HepG2 (cell line): Measurements from ENCODE around the gene TIMP4. TPM values are rescaled to one million over a fixed set of nuclear protein-coding genes. Genes with fewer than 3 reads are reported as not detected.

Experiments used
- ATAC-seq: fragments of 200-7000 bp; cut with Tn5 transposase; 3 replicates; pipeline ENCODE4 v1.9.1; 2020; ENCODE audit warnings: mild to moderate bottlenecking, moderate library complexity
- BruUV-seq: library from RNA; stranded (reverse); fragments of 400-500 nt; replicated peaks from 2 replicates; lab custom pipeline; 2021; lab: Mats Ljungman, UMichigan
- CTCF ChIA-PET: fragments of 300-600 bp; formaldehyde crosslinking; extraction: SDS; loops from one replicate; lab custom pipeline; 2021; ENCODE audit warnings: low total read pairs, inconsistent platforms, low intra/inter-chr PET ratio; lab: Yijun Ruan, JAX
- POLR2A ChIA-PET: fragments of 350-600 bp; sonication (Branson Sonifier 250); formaldehyde crosslinking; loops from one replicate; lab custom pipeline; 2020; ENCODE audit warnings: antibody characterized with exemption, inconsistent platforms; lab: Yijun Ruan, JAX
- DNase-seq: peaks from one replicate; pipeline ENCODE4 v3.0.0-alpha.2; 2015; ENCODE audit warnings: low spot score
- FAIRE-seq: peaks from 3 replicates; lab custom pipeline; 2011; peaks lifted over from hg19 to GRCh38; lab: Jason Lieb, UNC
- H2AFZ ChIP-seq: one replicate; pipeline ENCODE4 v1.6.1; 2011; ENCODE audit warnings: low read length, inconsistent platforms
- H3K27ac ChIP-seq: fragments of 300-600 bp; 3 replicates; pipeline ENCODE4 v1.8.0; 2011; ENCODE audit warnings: mixed run types, mild to moderate bottlenecking, mixed read lengths, low read length, inconsistent platforms; ENCODE audit not compliant: insufficient read depth; ENCODE audit errors: extremely low read length
- H3K27me3 ChIP-seq, 2 experiments: fragments of 200-600 bp in 1 of 2; 2 replicates in 1 of 2; 3 replicates in 1 of 2; pipeline versions ENCODE4 v1.6.0 to v1.8.0; 2011; ENCODE audit warnings: low read length in 2 of 2, mild to moderate bottlenecking in 2 of 2, moderate library complexity in 2 of 2, inconsistent platforms in 1 of 2; ENCODE audit not compliant: insufficient read depth in 2 of 2, control insufficient read depth in 1 of 2
- H3K36me3 ChIP-seq, 2 experiments: fragments of 200-600 bp in 1 of 2; replicated peaks in 1 of 2; 2 replicates in 1 of 2; 3 replicates in 1 of 2; pipeline versions ENCODE4 v1.5.1 to v1.8.0; 2011; ENCODE audit warnings: low read length in 2 of 2, inconsistent platforms in 1 of 2; ENCODE audit not compliant: insufficient read depth in 2 of 2, control insufficient read depth in 1 of 2
- H3K4me1 ChIP-seq: 2 replicates; pipeline ENCODE4 v1.5.1; 2012; ENCODE audit warnings: low read length, inconsistent platforms; ENCODE audit not compliant: insufficient read depth
- H3K4me2 ChIP-seq: 2 replicates; pipeline ENCODE4 v1.6.0; 2011; ENCODE audit warnings: low read depth, low read length, inconsistent platforms
- H3K4me3 ChIP-seq, 3 experiments: fragments of 200-600 bp in 1 of 3; sonication (generic), shearing (Covaris generic) in 1 of 3; replicated peaks in 1 of 3; 2 replicates each; pipeline ENCODE4 v1.5.1; 2011 to 2016; ENCODE audit warnings: low read length in 3 of 3, inconsistent platforms in 2 of 3, low read depth in 2 of 3, mild to moderate bottlenecking in 2 of 3, control low read depth in 1 of 3, mixed read lengths in 1 of 3; ENCODE audit not compliant: insufficient read depth in 1 of 3
- H3K79me2 ChIP-seq: one replicate; pipeline ENCODE4 v1.6.1; 2011; ENCODE audit warnings: low read length, inconsistent platforms; ENCODE audit not compliant: insufficient read depth
- H3K9ac ChIP-seq: 2 replicates; pipeline ENCODE4 v1.6.0; 2011; ENCODE audit warnings: mild to moderate bottlenecking, low read depth, low read length, inconsistent platforms; ENCODE audit not compliant: insufficient read depth
- H3K9me3 ChIP-seq: 2 replicates; pipeline ENCODE4 v1.5.1; 2012; ENCODE audit warnings: mild to moderate bottlenecking, low read length
- H4K20me1 ChIP-seq: 2 replicates; pipeline ENCODE4 v1.6.0; 2011; ENCODE audit warnings: inconsistent platforms, mild to moderate bottlenecking, low read length, moderate library complexity; ENCODE audit not compliant: insufficient read depth
- AHDC1 ChIP-seq: sonication (generic); formaldehyde crosslinking; IDR thresholded peaks from 2 replicates; pipeline ENCODE4 v1.5.1; 2020; ENCODE audit warnings: mild to moderate bottlenecking, missing genetic modification reagents, borderline replicate concordance
- IRF9 ChIP-seq: sonication (generic); formaldehyde crosslinking; IDR thresholded peaks from 2 replicates; pipeline ENCODE4 v1.8.0; 2022; ENCODE audit warnings: missing genetic modification reagents, mild to moderate bottlenecking, borderline replicate concordance
- JUND ChIP-seq: sonication (generic); formaldehyde crosslinking; IDR thresholded peaks from 2 replicates; pipeline ENCODE4 v1.8.0; 2022; ENCODE audit warnings: mild to moderate bottlenecking, missing genetic modification reagents
- MLLT10 ChIP-seq: sonication (generic); formaldehyde crosslinking; IDR thresholded peaks from 2 replicates; pipeline ENCODE4 v1.4.0; 2020; ENCODE audit warnings: missing genetic modification reagents
- PBX3 ChIP-seq: sonication (generic); formaldehyde crosslinking; IDR thresholded peaks from 2 replicates; pipeline ENCODE4 v1.8.1; 2023; ENCODE audit warnings: missing genetic modification reagents, inconsistent platforms, borderline replicate concordance
- RELA ChIP-seq: sonication (generic); formaldehyde crosslinking; IDR thresholded peaks from 2 replicates; pipeline ENCODE4 v1.4.0; 2020; ENCODE audit warnings: missing genetic modification reagents
- REXO4 ChIP-seq: sonication (generic); formaldehyde crosslinking; IDR thresholded peaks from 2 replicates; pipeline ENCODE4 v1.8.0; 2022; ENCODE audit warnings: missing genetic modification reagents, mild to moderate bottlenecking, borderline replicate concordance
- SP140L ChIP-seq: sonication (generic); formaldehyde crosslinking; IDR thresholded peaks from 2 replicates; pipeline ENCODE4 v1.4.0; 2020; ENCODE audit warnings: missing genetic modification reagents, borderline replicate concordance
- SSRP1 ChIP-seq: IDR thresholded peaks from 2 replicates; pipeline ENCODE4 v1.6.1; 2016; ENCODE audit warnings: control low read depth
- ZNF256 ChIP-seq: sonication (generic); formaldehyde crosslinking; conservative IDR thresholded peaks from 2 replicates; pipeline ENCODE4 v1.4.0; 2020; ENCODE audit warnings: missing genetic modification reagents
- ZNF292 ChIP-seq: sonication (generic); formaldehyde crosslinking; IDR thresholded peaks from 2 replicates; pipeline ENCODE4 v1.8.1; 2022; ENCODE audit warnings: mild to moderate bottlenecking, low read depth, missing genetic modification reagents, borderline replicate concordance
- ZNF33B ChIP-seq: sonication (generic); formaldehyde crosslinking; IDR thresholded peaks from 2 replicates; pipeline ENCODE4 v1.5.1; 2020; ENCODE audit warnings: mild to moderate bottlenecking, missing genetic modification reagents
- ZNF543 ChIP-seq: sonication (generic); formaldehyde crosslinking; IDR thresholded peaks from 2 replicates; pipeline ENCODE4 v1.4.0; 2020; ENCODE audit warnings: mild to moderate bottlenecking, missing genetic modification reagents
- ZNF567 ChIP-seq: sonication (generic); formaldehyde crosslinking; IDR thresholded peaks from 2 replicates; pipeline ENCODE4 v1.8.1; 2023; ENCODE audit warnings: mild to moderate bottlenecking, missing genetic modification reagents, borderline replicate concordance
- ZNF740 ChIP-seq: sonication (generic); formaldehyde crosslinking; IDR thresholded peaks from 2 replicates; pipeline ENCODE4 v1.4.0; 2020; ENCODE audit warnings: missing genetic modification reagents
- WGBS: methylation state at CpG from one replicate; pipeline ENCODE4 v1.1.6; 2017; ENCODE audit warnings: low lambda C conversion rate; 5-methylcytosine and 5-hydroxymethylcytosine counted together
- in situ Hi-C: cut with HindIII; loops from 2 replicates; pipeline ENCODE4 v1.10.0; 2017; ENCODE audit warnings: low pct_unique_long_range_greater_than_20kb; ENCODE audit not compliant: extremely low pct_ligation_motif_present
- intact Hi-C: fragments of 100-400 bp; cut with micrococcal nuclease; formaldehyde crosslinking; loops from one replicate; pipeline ENCODE4 v1.10.0; 2022; ENCODE audit not compliant: unreplicated experiment
- polyA plus RNA-seq, 8 experiments: library from polyadenylated mRNA; depleted of rRNA in 3 of 8; stranded (reverse) in 7 of 8; unstranded in 1 of 8; fragments of >200 nt; fragmentation: Illumina TruSeq in 4 of 8; extraction: Trizol in 4 of 8; gene quantifications; 2 replicates each; pipeline versions ENCODE4 v1.2.1 to v1.2.3, GENCODE V29; 2011 to 2016; ENCODE audit warnings: low read depth in 4 of 8, missing spikeins in 1 of 8, mixed read lengths in 1 of 8; ENCODE audit not compliant: insufficient read depth in 1 of 8
- total RNA-seq, 5 experiments: library from RNA; depleted of rRNA; stranded (reverse); fragments of >200 nt; fragmentation: Illumina TruSeq; extraction: Trizol; gene quantifications; 2 replicates each; pipeline ENCODE4 v1.2.3, GENCODE V29; 2016; ENCODE audit warnings: low read depth in 1 of 5

The TIMP4 gene
- total and polyA plus RNA-seq, 2 of the 13 experiments (the other 11 are each of a cell fraction or from before 2014, with no cell fraction given) = 0.05 to 0.07 TPM

- ATAC-seq = no peak
Measured at GRCh38 chr3:12181301-12181700, 22.6 kb upstream of the TIMP4 start.

More at GRCh38 chr3:12181301-12181700, 22.6 kb upstream of the TIMP4 start:
- 63% methylated on average over 4 of the region's 4 CpGs for WGBS
- Histone ChIP-seq H3K9me3 (no peaks in the 10 kb centered on the region), H3K27me3 (peaks cover 0 to 20% of the 10 kb centered on the region in 2 experiments; a peak in 3 of 5 replicates), H3K36me3 (no peaks in the 10 kb centered on the region), H3K4me2 (no peak overlapping the region), H3K4me3 (no peak overlapping the region), H4K20me1 (no peaks in the 10 kb centered on the region), H3K27ac (no peak overlapping the region), H3K79me2 (no peaks in the 10 kb centered on the region), H3K9ac (no peak overlapping the region), H2AFZ (no peak overlapping the region), H3K4me1 (peaks cover 18% of the 10 kb centered on the region; the same call in 1 of the 2 replicates)
- in situ Hi-C loops (no loop called here), intact Hi-C loops (no loop called here)
- TF ChIP-seq AHDC1 (no peak), REXO4 (no peak), SP140L (CRISPR knock-in tag) (no peak), MLLT10 (CRISPR knock-in tag) (no peak), ZNF256 (CRISPR knock-in tag) (no peak), JUND (CRISPR knock-in tag) (no peak), SSRP1 (CRISPR knock-in tag) (no peak), IRF9 (no peak), ZNF33B (no peak), ZNF567 (CRISPR knock-in tag) (no peak), ZNF740 (CRISPR knock-in tag) (no peak), PBX3 (no peak), ZNF543 (CRISPR knock-in tag) (no peak), ZNF292 (CRISPR knock-in tag) (no peak), RELA (CRISPR knock-in tag) (no peak)
- FAIRE-seq (no peak), DNase-seq (no peak)
- ChIA-PET POLR2A (no interaction called here), CTCF (no interaction called here)
- BruUV-seq = no TSS peak
